Type B pancreatic cell (in vitro differentiated cells): ENCODE measurements around the gene CLDN2. TPM values are rescaled to one million over a fixed set of nuclear protein-coding genes. Genes with fewer than 3 reads are reported as not detected.

Source experiments
- DNase-seq: peaks from one replicate; pipeline ENCODE4 v3.0.0; 2021; ENCODE audit warnings: mixed read lengths; ENCODE audit not compliant: unreplicated experiment; ENCODE audit errors: extremely low spot score
- H3K27ac Mint-ChIP-seq: 2 replicates; pipeline ENCODE4 v1.8.0; 2021; ENCODE audit warnings: mild to moderate bottlenecking, mixed read lengths
- H3K27me3 Mint-ChIP-seq: 2 replicates; pipeline ENCODE4 v1.8.0; 2021; ENCODE audit warnings: mixed read lengths
- H3K36me3 Mint-ChIP-seq: 2 replicates; pipeline ENCODE4 v1.8.0; 2021; ENCODE audit warnings: mixed read lengths
- H3K4me1 Mint-ChIP-seq: one replicate; pipeline ENCODE4 v1.8.0; 2021; ENCODE audit warnings: mixed read lengths; ENCODE audit not compliant: unreplicated experiment
- H3K4me3 Mint-ChIP-seq: 2 replicates; pipeline ENCODE4 v1.8.0; 2021; ENCODE audit warnings: mild to moderate bottlenecking, mixed read lengths
- H3K9me3 Mint-ChIP-seq: 2 replicates; pipeline ENCODE4 v1.8.0; 2021; ENCODE audit warnings: mixed read lengths
- CTCF ChIP-seq: fragments of 200-600 bp; sonication (generic); conservative IDR thresholded peaks from 2 replicates; pipeline ENCODE4 v1.5.0; 2021; ENCODE audit warnings: antibody characterized with exemption, mild to moderate bottlenecking
- total RNA-seq: library from RNA; stranded (reverse); gene quantifications from 2 replicates; pipeline ENCODE4 v1.2.1, GENCODE V29; 2021; ENCODE audit warnings: low replicate concordance

CLDN2 gene
- total RNA-seq, 1 donor from 2014 or later: 4.9 TPM

DNA sequence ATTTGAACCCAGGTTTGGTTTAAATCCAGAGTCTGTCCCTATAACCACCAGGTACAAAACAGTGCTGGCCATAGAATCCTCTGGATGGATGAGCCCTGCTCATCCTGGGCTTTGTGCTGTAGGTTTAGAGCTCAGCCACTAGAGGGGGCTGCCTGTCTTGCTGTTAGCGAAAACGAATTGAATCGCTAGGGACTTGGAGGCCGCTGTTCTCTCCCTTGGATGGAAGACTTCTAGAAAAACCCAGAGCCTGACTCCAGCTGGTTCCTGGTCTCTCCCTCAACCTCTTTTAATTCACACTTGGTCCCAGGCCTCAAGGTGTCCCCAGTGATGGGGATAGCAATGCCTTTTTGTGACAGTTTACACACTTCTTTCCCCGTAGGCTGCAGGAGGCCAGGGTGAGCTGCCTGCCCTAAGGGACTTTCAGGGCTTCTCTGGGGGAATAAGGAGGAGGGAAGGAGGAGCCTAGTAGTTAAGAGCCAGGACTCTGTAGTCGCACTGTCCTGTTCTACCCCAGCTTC is 25.8 kb upstream of the CLDN2 start:
- DNase-seq: no peak
- no peaks in the 10 kb centered on the region for H3K4me1 Mint-ChIP-seq
- H3K4me3 Mint-ChIP-seq: no peak overlapping the region
- H3K9me3 Mint-ChIP-seq: no peaks in the 10 kb centered on the region
- no peak overlapping the region for H3K27ac Mint-ChIP-seq
- H3K36me3 Mint-ChIP-seq: no peaks in the 10 kb centered on the region
- H3K27me3 Mint-ChIP-seq: no peaks in the 10 kb centered on the region
- TF ChIP-seq CTCF: peak; percentile 82

DNA sequence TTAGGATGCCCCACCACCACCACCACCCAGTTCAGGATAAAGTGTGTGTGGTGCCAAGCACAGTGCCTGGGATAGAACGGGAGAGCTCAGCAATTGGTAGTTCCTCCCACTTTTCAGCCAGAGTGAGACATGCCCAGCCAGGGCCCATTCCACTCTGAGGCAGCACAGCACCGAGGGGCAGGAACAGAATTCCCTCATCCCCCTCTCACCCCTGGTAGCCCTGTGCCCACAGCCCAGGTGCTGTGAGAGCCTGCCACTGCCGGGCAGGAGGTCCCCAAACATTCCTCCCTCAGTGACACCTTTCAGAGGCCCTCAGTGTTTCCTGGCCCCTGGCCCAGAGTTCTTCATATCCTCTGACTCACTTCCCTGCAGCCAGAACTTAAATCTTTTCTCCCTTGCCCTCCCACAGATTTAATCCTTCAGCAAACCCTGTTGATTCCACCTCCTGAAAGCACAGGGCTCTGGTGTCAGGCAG is 25.2 kb upstream of the CLDN2 start:
- Mint-ChIP-seq H3K27ac (no peak overlapping the region), H3K4me1 (no peaks in the 10 kb centered on the region), H3K9me3 (no peaks in the 10 kb centered on the region), H3K36me3 (no peaks in the 10 kb centered on the region), H3K4me3 (no peak overlapping the region), H3K27me3 (no peaks in the 10 kb centered on the region)
- no peak for TF ChIP-seq CTCF
- DNase-seq: no peak

- no peaks in the 10 kb centered on the region for H3K36me3 Mint-ChIP-seq
- H3K27me3 Mint-ChIP-seq: no peaks in the 10 kb centered on the region
- no peak overlapping the region for H3K4me3 Mint-ChIP-seq
Observed at GRCh38 chrX:106897259-106897658, 22.9 kb upstream of the CLDN2 start.

GRCh38 chrX:106898462-106898861 is 21.7 kb upstream of the CLDN2 start:
- TF ChIP-seq CTCF: peak; percentile 58
- no peak overlapping the region for H3K4me3 Mint-ChIP-seq
- DNase-seq: no peak
- H3K36me3 Mint-ChIP-seq: no peaks in the 10 kb centered on the region
- H3K9me3 Mint-ChIP-seq: no peaks in the 10 kb centered on the region
- no peaks in the 10 kb centered on the region for H3K4me1 Mint-ChIP-seq
- no peaks in the 10 kb centered on the region for H3K27me3 Mint-ChIP-seq
- H3K27ac Mint-ChIP-seq: no peak overlapping the region

More at GRCh38 chrX:106897259-106897658, 22.9 kb upstream of the CLDN2 start:
- H3K9me3 Mint-ChIP-seq: no peaks in the 10 kb centered on the region
- no peak overlapping the region for H3K27ac Mint-ChIP-seq
- no peak for DNase-seq
- no peaks in the 10 kb centered on the region for H3K4me1 Mint-ChIP-seq
- no peak for TF ChIP-seq CTCF

- no peak for TF ChIP-seq CTCF
- H3K4me3 Mint-ChIP-seq: no peak overlapping the region
- no peaks in the 10 kb centered on the region for H3K4me1 Mint-ChIP-seq
- no peak overlapping the region for H3K27ac Mint-ChIP-seq
- H3K36me3 Mint-ChIP-seq: no peaks in the 10 kb centered on the region
- no peaks in the 10 kb centered on the region for H3K27me3 Mint-ChIP-seq
- H3K9me3 Mint-ChIP-seq: no peaks in the 10 kb centered on the region
- DNase-seq: no peak
Observed at GRCh38 chrX:106899276-106899675, 20.9 kb upstream of the CLDN2 start.

- Mint-ChIP-seq H3K4me3 (no peak overlapping the region), H3K27ac (no peak overlapping the region), H3K27me3 (no peaks in the 10 kb centered on the region), H3K4me1 (no peaks in the 10 kb centered on the region), H3K36me3 (no peaks in the 10 kb centered on the region), H3K9me3 (no peaks in the 10 kb centered on the region)
- no peak for TF ChIP-seq CTCF
- DNase-seq: no peak
Observed at GRCh38 chrX:106899841-106900240, 20.4 kb upstream of the CLDN2 start.
